Measurements from ENCODE around the gene CHM. TPM values are rescaled to one million over a fixed set of nuclear protein-coding genes. Genes with fewer than 3 reads are reported as not detected.
"Not testable (repeated sequence)": the region's sequence is repeated elsewhere in the genome, so short reads cannot be mapped to it uniquely, and the experiment has no call there.

The CHM gene
- total RNA-seq, 2 experiments from 2014 or later = 9.2 to 11.6 TPM

DNA sequence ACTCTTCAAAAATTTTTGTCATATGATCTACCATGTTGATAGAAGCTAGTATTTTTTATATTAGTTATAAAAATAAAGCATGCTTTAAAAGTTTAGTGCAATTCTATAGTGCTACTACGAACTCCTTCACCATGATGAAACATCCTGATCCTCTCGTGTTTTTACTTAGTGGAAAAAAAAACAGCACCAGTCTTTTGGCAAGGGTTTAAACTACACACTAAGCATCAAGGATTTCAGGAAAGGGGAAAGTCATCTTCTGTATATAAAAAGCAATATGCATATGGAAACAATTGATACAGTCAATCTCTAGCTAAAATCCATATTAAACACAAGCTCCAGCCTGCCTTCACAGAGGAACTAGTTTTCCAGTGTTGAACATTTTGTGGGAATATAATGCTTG lies 18.7 kb downstream of the CHM start:
- POLR2A ChIA-PET = no interaction called here
- H3K4me1 Mint-ChIP-seq (ENCODE audit: low read depth) = peaks cover 11% of the 10 kb centered on the region
- no peak overlapping the region for H3K4me3 Mint-ChIP-seq
- DNase-seq (no peak), ATAC-seq (no peak)
- intact Hi-C loops (cut with micrococcal nuclease) = no loop called here
- H3K27me3 Mint-ChIP-seq = no peaks in the 10 kb centered on the region
- H3K27ac Mint-ChIP-seq = no peak overlapping the region
- peaks cover 1% of the 10 kb centered on the region for H3K36me3 Mint-ChIP-seq (ENCODE audit: low read depth)
- TF ChIP-seq, protein P1, sequence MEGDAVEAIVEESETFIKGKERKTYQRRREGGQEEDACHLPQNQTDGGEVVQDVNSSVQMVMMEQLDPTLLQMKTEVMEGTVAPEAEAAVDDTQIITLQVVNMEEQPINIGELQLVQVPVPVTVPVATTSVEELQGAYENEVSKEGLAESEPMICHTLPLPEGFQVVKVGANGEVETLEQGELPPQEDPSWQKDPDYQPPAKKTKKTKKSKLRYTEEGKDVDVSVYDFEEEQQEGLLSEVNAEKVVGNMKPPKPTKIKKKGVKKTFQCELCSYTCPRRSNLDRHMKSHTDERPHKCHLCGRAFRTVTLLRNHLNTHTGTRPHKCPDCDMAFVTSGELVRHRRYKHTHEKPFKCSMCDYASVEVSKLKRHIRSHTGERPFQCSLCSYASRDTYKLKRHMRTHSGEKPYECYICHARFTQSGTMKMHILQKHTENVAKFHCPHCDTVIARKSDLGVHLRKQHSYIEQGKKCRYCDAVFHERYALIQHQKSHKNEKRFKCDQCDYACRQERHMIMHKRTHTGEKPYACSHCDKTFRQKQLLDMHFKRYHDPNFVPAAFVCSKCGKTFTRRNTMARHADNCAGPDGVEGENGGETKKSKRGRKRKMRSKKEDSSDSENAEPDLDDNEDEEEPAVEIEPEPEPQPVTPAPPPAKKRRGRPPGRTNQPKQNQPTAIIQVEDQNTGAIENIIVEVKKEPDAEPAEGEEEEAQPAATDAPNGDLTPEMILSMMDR (IDR thresholded peaks at IDR 0.05) = no peak
- no peaks in the 10 kb centered on the region for H3K9me3 Mint-ChIP-seq
- CTCF ChIA-PET = no interaction called here

DNA sequence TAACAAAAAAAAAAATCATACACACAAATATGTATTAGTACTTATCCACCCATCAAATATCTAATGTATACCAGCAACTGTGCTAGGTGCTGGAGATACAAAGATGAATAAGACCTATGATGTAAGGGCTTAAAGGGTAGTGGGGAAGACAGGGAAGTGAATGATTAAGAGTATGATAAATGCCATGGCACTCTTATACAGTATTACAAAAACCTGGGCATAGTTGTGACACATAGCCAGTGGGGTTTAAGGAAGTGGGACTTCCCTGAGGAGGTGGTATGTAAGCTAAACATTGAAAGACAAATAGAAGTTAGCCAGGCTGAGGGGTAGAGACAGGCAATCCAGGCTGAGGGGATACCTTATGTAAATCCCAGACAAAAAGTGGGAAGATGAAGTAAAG lies 23.5 kb downstream of the CHM start:
- no peaks in the 10 kb centered on the region for H3K27me3 Mint-ChIP-seq
- ChIA-PET POLR2A (no interaction called here), CTCF (no interaction called here)
- H3K36me3 Mint-ChIP-seq (ENCODE audit: low read depth) = peaks cover 1% of the 10 kb centered on the region
- no peak overlapping the region for H3K27ac Mint-ChIP-seq
- H3K4me3 Mint-ChIP-seq = no peak overlapping the region
- DNase-seq = no peak
- intact Hi-C loops (cut with micrococcal nuclease) = no loop called here
- no peaks in the 10 kb centered on the region for H3K9me3 Mint-ChIP-seq
- ATAC-seq = no peak
- TF ChIP-seq, protein P1 (IDR thresholded peaks at IDR 0.05) = no peak
- H3K4me1 Mint-ChIP-seq (ENCODE audit: low read depth) = peaks cover 6% of the 10 kb centered on the region

DNA sequence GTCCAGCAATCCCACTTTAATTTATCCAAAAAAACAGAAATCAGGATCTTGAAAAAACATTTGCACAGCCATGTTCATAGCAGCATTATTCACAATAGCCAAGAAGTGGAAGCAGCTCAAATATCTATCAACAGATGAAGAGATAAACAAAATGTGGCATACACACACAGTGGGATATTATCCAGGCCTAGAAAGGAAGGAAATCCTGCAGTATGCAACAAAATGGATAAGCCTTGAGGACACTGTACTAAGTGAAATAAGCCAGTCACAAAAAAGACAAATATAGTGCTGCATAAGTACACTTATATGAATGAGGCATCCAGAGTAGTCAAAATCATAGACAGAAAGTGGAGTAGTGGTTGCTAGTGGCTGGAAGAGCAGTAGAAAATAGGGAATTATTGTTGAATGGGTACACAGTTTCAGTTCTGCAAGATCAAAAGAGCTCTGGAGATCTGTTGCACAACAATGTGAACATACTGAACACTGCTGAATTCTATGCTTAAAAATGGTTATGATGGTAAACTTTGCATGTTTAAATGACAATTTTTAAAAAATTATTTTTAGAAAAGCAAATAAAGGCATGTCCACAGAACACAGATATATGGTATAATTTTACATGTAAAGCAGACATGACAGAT lies 25.6 kb downstream of the CHM start:
- no peaks in the 10 kb centered on the region for H3K9me3 Mint-ChIP-seq
- ATAC-seq (no peak), DNase-seq (no peak)
- TF ChIP-seq, protein P1 (IDR thresholded peaks at IDR 0.05) = no peak
- POLR2A ChIA-PET = no interaction called here
- H3K4me1 Mint-ChIP-seq (ENCODE audit: low read depth) = peaks cover 8% of the 10 kb centered on the region
- H3K36me3 Mint-ChIP-seq (ENCODE audit: low read depth) = peaks cover 11% of the 10 kb centered on the region
- CTCF ChIA-PET = no interaction called here
- intact Hi-C loops (cut with micrococcal nuclease) = no loop called here
- H3K27ac Mint-ChIP-seq = no peak overlapping the region
- H3K4me3 Mint-ChIP-seq = no peak overlapping the region
- H3K27me3 Mint-ChIP-seq = no peaks in the 10 kb centered on the region

DNA sequence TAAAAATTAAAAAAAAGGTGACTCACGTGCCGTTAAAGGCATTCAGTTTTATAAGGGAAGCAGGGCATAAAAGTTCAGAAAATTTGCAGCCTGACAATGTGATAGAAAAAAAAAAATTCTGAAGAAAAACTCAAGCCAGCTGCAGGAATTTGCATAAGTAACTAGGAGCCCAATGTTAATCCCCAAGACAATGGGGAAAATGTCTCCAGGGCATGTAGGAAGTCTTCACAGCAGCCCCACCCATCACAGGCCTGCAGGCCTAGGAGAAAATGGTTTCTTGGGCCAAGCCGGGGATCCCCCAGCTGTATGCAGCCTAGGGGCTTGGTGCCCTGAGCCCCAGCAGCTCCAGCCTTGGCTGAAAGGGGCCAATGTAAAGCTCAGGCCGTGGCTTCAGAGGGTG lies 31.2 kb downstream of the CHM start:
- ATAC-seq (no peak), DNase-seq (no peak)
- H3K9me3 Mint-ChIP-seq = peaks cover 5% of the 10 kb centered on the region
- no peak overlapping the region for H3K4me3 Mint-ChIP-seq
- no peaks in the 10 kb centered on the region for H3K27me3 Mint-ChIP-seq
- H3K27ac Mint-ChIP-seq = no peak overlapping the region
- intact Hi-C loops (cut with micrococcal nuclease) = no loop called here
- TF ChIP-seq, protein P1 (IDR thresholded peaks at IDR 0.05) = no peak
- POLR2A ChIA-PET = no interaction called here
- peaks cover 27% of the 10 kb centered on the region for H3K36me3 Mint-ChIP-seq (ENCODE audit: low read depth)
- peaks cover 25% of the 10 kb centered on the region for H3K4me1 Mint-ChIP-seq (ENCODE audit: low read depth)
- CTCF ChIA-PET = no interaction called here

DNA sequence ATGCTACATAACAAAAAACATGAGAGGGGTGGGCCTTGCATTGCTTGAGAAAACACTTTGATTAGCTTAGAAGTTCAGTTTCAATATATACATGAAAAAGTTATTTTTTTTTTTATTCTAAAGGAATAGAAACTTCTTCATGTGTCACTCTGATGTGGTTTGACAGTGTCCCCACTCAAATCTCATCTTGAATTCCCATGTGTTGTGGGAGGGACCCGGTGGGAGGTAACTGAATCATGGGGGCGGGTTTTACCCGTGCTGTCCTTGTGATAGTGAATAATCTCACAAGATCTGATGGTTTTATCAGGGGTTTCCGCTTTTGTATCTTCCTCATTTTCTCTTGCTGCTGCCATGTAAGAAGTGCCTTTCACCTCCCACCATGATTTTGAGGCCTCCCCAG lies 32.4 kb downstream of the CHM start:
- ATAC-seq; intact Hi-C loops (cut with micrococcal nuclease); H3K27me3 Mint-ChIP-seq; H3K9me3 Mint-ChIP-seq; H3K4me3 Mint-ChIP-seq; POLR2A ChIA-PET; CTCF ChIA-PET: not testable (repeated sequence)
- H3K27ac Mint-ChIP-seq = peak overlapping the region; percentile 10
- peaks cover 27% of the 10 kb centered on the region for H3K36me3 Mint-ChIP-seq (ENCODE audit: low read depth)
- peak; percentile 16 for DNase-seq
- peaks cover 25% of the 10 kb centered on the region for H3K4me1 Mint-ChIP-seq (ENCODE audit: low read depth)

DNA sequence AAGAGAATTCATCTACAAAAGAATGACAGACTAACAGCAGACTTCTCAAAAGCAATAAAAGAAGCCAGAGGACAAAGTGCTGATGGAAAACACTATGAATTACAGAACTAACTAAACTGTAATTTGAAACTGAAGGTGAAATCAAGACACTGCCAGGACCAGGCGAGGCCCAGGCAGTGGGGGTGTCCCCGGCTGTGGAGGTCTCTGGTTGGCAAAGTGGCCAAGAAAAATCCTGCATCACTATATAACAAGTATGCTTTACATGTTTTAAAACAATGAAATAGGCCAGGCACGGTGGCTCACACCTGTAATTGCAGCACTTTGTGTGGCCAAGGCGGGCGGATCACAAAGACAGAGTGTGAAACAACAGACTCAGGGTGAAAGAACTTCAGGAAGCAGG lies 32.9 kb downstream of the CHM start:
- CTCF ChIA-PET = no interaction called here

More for the DNA sequence above, 32.9 kb downstream of the CHM start:
- ATAC-seq (no peak), DNase-seq (peak; percentile 4)
- Mint-ChIP-seq H3K9me3 (peaks cover 7% of the 10 kb centered on the region), H3K4me1 (ENCODE audit: low read depth) (peaks cover 21% of the 10 kb centered on the region), H3K27me3 (no peaks in the 10 kb centered on the region), H3K36me3 (ENCODE audit: low read depth) (peaks cover 29% of the 10 kb centered on the region), H3K4me3 (no peak overlapping the region), H3K27ac (peak overlapping the region; percentile 6)
- TF ChIP-seq, protein P1 (IDR thresholded peaks at IDR 0.05) = no peak
- POLR2A ChIA-PET = no interaction called here
- intact Hi-C loops (cut with micrococcal nuclease) = no loop called here

Data from activated CD8-positive, alpha-beta T cell treated with anti-CD3 and anti-CD28 coated beads for 36 hours (primary cell).